Endothelial cell of umbilical vein (primary cell): ENCODE results near the gene HDAC10. TPM values are rescaled to one million over a fixed set of nuclear protein-coding genes. Genes with fewer than 3 reads are reported as not detected.

ENCODE experiments used
- BruUV-seq: library from RNA; stranded (reverse); fragments of 400-500 nt; replicated peaks from 2 replicates; lab custom pipeline; 2021; lab: Mats Ljungman, UMichigan
- CTCF ChIA-PET: fragments of 300-600, 350-600 bp; sonication (Branson Sonifier 250); formaldehyde crosslinking; loops from one replicate; lab custom pipeline; 2021; ENCODE audit warnings: antibody characterized with exemption, inconsistent platforms; lab: Charles Lee
- POLR2A ChIA-PET: fragments of 300-600, 350-600 bp; sonication (Branson Sonifier 250); formaldehyde crosslinking; loops from one replicate; lab custom pipeline; 2021; ENCODE audit warnings: antibody characterized with exemption, inconsistent platforms; lab: Charles Lee
- DNase-seq: peaks from one replicate; pipeline ENCODE4 v3.0.0-alpha.2; 2011; ENCODE audit warnings: low read depth, low spot score
- FAIRE-seq: peaks from 2 replicates; lab custom pipeline; 2011; peaks lifted over from hg19 to GRCh38; lab: Jason Lieb, UNC
- H2AFZ ChIP-seq: 2 replicates; pipeline ENCODE4 v1.6.0; 2012; ENCODE audit warnings: low read depth, low read length, control low read depth, inconsistent platforms
- H3K27ac ChIP-seq: 2 replicates; pipeline ENCODE4 v1.5.1; 2011; ENCODE audit warnings: low read depth, mild to moderate bottlenecking, control low read depth, low read length, moderate library complexity; ENCODE audit not compliant: insufficient read depth
- H3K27me3 ChIP-seq, 2 experiments: 2 replicates each; pipeline versions ENCODE4 v1.6.0 to v1.6.1; 2011; ENCODE audit warnings: low read length in 2 of 2, mixed read lengths in 1 of 2; ENCODE audit not compliant: control insufficient read depth in 2 of 2, insufficient read depth in 2 of 2
- H3K36me3 ChIP-seq, 2 experiments: 2 replicates in 1 of 2; 3 replicates in 1 of 2; pipeline ENCODE4 v1.5.1; 2011; ENCODE audit warnings: low read length in 2 of 2, mild to moderate bottlenecking in 1 of 2, moderate library complexity in 1 of 2; ENCODE audit not compliant: control insufficient read depth in 2 of 2, insufficient read depth in 2 of 2; ENCODE audit errors: extremely low read depth in 1 of 2
- H3K4me1 ChIP-seq: 3 replicates; pipeline ENCODE4 v1.5.1; 2011; ENCODE audit warnings: mild to moderate bottlenecking, low read length; ENCODE audit not compliant: control insufficient read depth, insufficient read depth; ENCODE audit errors: extremely low read depth
- H3K4me2 ChIP-seq: 2 replicates; pipeline ENCODE4 v1.6.1; 2011; ENCODE audit warnings: low read length, control low read depth, mixed read lengths; ENCODE audit not compliant: insufficient read depth
- H3K4me3 ChIP-seq, 3 experiments: fragments of 200-600 bp in 1 of 3; sonication (generic), shearing (Covaris generic) in 1 of 3; replicated peaks in 1 of 3; 2 replicates each; pipeline ENCODE4 v1.5.1; 2011 to 2016; ENCODE audit warnings: control low read depth in 3 of 3, low read length in 3 of 3, mild to moderate bottlenecking in 2 of 3, inconsistent platforms in 1 of 3, low read depth in 1 of 3, moderate library complexity in 1 of 3; ENCODE audit not compliant: insufficient read depth in 1 of 3
- H3K79me2 ChIP-seq: 2 replicates; pipeline ENCODE4 v1.6.0; 2012; ENCODE audit warnings: low read length, inconsistent platforms; ENCODE audit not compliant: control insufficient read depth, insufficient read depth
- H3K9ac ChIP-seq: replicated peaks from 2 replicates; pipeline ENCODE3; 2011; ENCODE audit warnings: low read length, control low read depth; ENCODE audit not compliant: insufficient read depth; ENCODE audit errors: extremely low read depth
- H3K9me1 ChIP-seq: replicated peaks from 3 replicates; pipeline ENCODE4 v1.6.0; 2011; ENCODE audit warnings: mild to moderate bottlenecking, low read length; ENCODE audit not compliant: control insufficient read depth, insufficient read depth; ENCODE audit errors: extremely low read depth
- H3K9me3 ChIP-seq: replicated peaks from 2 replicates; pipeline ENCODE4 v1.5.1; 2012; ENCODE audit warnings: low read length, inconsistent platforms; ENCODE audit not compliant: control insufficient read depth, insufficient read depth
- H4K20me1 ChIP-seq: replicated peaks from 2 replicates; pipeline ENCODE3; 2011; ENCODE audit warnings: mild to moderate bottlenecking, low read length; ENCODE audit not compliant: control insufficient read depth, insufficient read depth; ENCODE audit errors: extremely low read depth
- EZH2 ChIP-seq: IDR thresholded peaks from 2 replicates; pipeline ENCODE4 v1.6.1; 2012; ENCODE audit warnings: borderline replicate concordance, low read depth, mild to moderate bottlenecking, moderate library complexity, low read length, inconsistent platforms; ENCODE audit not compliant: severe bottlenecking
- FOS ChIP-seq: IDR thresholded peaks from 2 replicates; pipeline ENCODE4 v1.6.1; 2011; ENCODE audit warnings: mild to moderate bottlenecking, low read length, moderate library complexity, borderline replicate concordance; ENCODE audit not compliant: insufficient read depth
- GATA2 ChIP-seq: IDR thresholded peaks from 2 replicates; pipeline ENCODE4 v1.7.0; 2011; ENCODE audit warnings: low read depth, mild to moderate bottlenecking, moderate library complexity, mixed read lengths, low read length; ENCODE audit not compliant: insufficient read length, insufficient read depth
- JUN ChIP-seq: IDR thresholded peaks from 2 replicates; pipeline ENCODE4 v1.6.1; 2011; ENCODE audit warnings: borderline replicate concordance, low read depth; ENCODE audit not compliant: insufficient read length, insufficient read depth
- MYC ChIP-seq: IDR thresholded peaks from one replicate; pipeline ENCODE4 v1.6.1; 2011; ENCODE audit warnings: mild to moderate bottlenecking, low read depth, low read length
- POLR2A ChIP-seq: IDR thresholded peaks from 2 replicates; pipeline ENCODE4 v1.6.1; 2012; ENCODE audit warnings: low read depth, mild to moderate bottlenecking, control low read depth, low read length
- POLR2AphosphoS5 ChIP-seq: IDR thresholded peaks from 2 replicates; pipeline ENCODE4 v1.6.1; 2012; ENCODE audit warnings: low read depth, mild to moderate bottlenecking, control low read depth, low read length, moderate library complexity; ENCODE audit not compliant: insufficient read depth
- dilution Hi-C: fragments of 300-500 bp; cut with MboI; formaldehyde crosslinking; loops from one replicate; pipeline ENCODE4 v1.15.0; 2019; ENCODE audit warnings: low sequenced_read_pairs; ENCODE audit not compliant: extremely low pct_ligation_motif_present
- intact Hi-C: fragments of 100-400 bp; cut with micrococcal nuclease; formaldehyde crosslinking; loops from one replicate; pipeline ENCODE4 v1.10.0; 2022
- polyA plus RNA-seq, 4 experiments: library from polyadenylated mRNA; depleted of rRNA in 3 of 4; stranded (reverse) in 3 of 4; unstranded in 1 of 4; fragments of >200 nt; gene quantifications; 2 replicates each; pipeline versions ENCODE4 v1.2.1 to v1.2.3, GENCODE V29; 2011 to 2012; ENCODE audit warnings: missing spikeins in 1 of 4
- total RNA-seq: library from RNA; stranded (reverse); gene quantifications from 2 replicates; pipeline ENCODE4 v1.2.3, GENCODE V29; 2021
- TF ChIP-seq, protein P1 (sequence below): IDR thresholded peaks from 2 replicates; pipeline ENCODE4 v1.6.1; 2011; ENCODE audit not compliant: insufficient read depth, insufficient read length
- TF ChIP-seq, protein P2 (sequence below), 2 donors: IDR thresholded peaks; 1 replicate in 1 of 2; 2 replicates in 1 of 2; pipeline ENCODE4 v1.5.1; 2011; ENCODE audit warnings: low read length in 2 of 2, mild to moderate bottlenecking in 2 of 2, moderate library complexity in 2 of 2, control low read depth in 1 of 2, inconsistent platforms in 1 of 2, low read depth in 1 of 2; ENCODE audit not compliant: insufficient read depth in 1 of 2; ENCODE audit errors: extremely low read depth in 1 of 2

The HDAC10 gene
- total and polyA plus RNA-seq, 2 donors (not counting 3 experiments of a cell fraction or from before 2014, with no cell fraction given), result 32.6 to 47.0 TPM

DNA sequence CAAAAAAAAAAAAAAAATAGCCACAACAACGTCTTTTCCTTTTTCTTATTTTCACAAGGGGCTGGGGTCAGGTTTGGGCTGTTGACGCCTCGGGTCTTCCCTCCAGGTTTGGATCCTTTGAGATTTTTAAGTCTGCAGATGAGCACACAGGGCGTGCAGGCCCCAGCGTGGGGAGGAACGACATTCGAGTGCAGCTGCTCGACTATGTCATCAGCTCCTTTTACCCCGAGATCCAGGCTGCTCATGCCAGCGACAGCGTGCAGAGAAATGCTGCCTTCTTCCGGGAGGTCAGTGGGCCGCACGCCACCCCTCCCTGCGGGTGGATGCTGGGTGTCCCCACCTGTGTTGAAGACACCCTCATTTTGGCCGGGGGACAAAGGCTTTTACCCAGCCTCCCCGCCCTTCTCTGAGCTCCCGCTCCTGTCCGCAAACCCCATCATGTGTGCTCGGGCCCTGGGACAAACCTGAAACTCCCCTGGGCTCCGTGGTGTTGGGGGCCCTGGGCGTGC is 42.6 kb downstream of the HDAC10 start:
- no TSS peak for BruUV-seq
- peaks cover 15% of the 10 kb centered on the region for H3K79me2 ChIP-seq

More for the DNA sequence above, 42.6 kb downstream of the HDAC10 start:
- Histone ChIP-seq H3K4me3 (no peak overlapping the region), H3K9me3 (no peaks in the 10 kb centered on the region), H2AFZ (no peak overlapping the region), H3K4me1 (peaks cover 13% of the 10 kb centered on the region), H3K4me2 (no peak overlapping the region), H3K9me1 (no peaks in the 10 kb centered on the region), H3K36me3 (peaks cover 8 to 19% of the 10 kb centered on the region in 2 experiments), H3K27ac (no peak overlapping the region), H4K20me1 (no peaks in the 10 kb centered on the region), H3K27me3 (no peaks in the 10 kb centered on the region), H3K9ac (no peak overlapping the region)
- intact Hi-C loops (loop anchor here (10.0 kb wide), 1 partner anchor 234 kb away; no protein-coding TSS in a partner anchor), dilution Hi-C loops (no loop called here)
- TF ChIP-seq JUN (no peak), FOS (no peak), GATA2 (no peak), EZH2 (no peak), POLR2A (no peak), POLR2AphosphoS5 (no peak), MYC (no peak)
- TF ChIP-seq, protein P1, sequence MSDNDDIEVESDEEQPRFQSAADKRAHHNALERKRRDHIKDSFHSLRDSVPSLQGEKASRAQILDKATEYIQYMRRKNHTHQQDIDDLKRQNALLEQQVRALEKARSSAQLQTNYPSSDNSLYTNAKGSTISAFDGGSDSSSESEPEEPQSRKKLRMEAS, result no peak
- TF ChIP-seq, protein P2, sequence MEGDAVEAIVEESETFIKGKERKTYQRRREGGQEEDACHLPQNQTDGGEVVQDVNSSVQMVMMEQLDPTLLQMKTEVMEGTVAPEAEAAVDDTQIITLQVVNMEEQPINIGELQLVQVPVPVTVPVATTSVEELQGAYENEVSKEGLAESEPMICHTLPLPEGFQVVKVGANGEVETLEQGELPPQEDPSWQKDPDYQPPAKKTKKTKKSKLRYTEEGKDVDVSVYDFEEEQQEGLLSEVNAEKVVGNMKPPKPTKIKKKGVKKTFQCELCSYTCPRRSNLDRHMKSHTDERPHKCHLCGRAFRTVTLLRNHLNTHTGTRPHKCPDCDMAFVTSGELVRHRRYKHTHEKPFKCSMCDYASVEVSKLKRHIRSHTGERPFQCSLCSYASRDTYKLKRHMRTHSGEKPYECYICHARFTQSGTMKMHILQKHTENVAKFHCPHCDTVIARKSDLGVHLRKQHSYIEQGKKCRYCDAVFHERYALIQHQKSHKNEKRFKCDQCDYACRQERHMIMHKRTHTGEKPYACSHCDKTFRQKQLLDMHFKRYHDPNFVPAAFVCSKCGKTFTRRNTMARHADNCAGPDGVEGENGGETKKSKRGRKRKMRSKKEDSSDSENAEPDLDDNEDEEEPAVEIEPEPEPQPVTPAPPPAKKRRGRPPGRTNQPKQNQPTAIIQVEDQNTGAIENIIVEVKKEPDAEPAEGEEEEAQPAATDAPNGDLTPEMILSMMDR (IDR thresholded peaks at IDR 0.05; ENCODE audit: extremely low read depth in 1 of 2, insufficient read depth in 1 of 2, low read depth in 1 of 2, low read length in 2 of 2), result no peak
- ChIA-PET CTCF (interaction anchor here (0.6 to 1.7 kb wide), 8 partner anchors 14 to 278 kb away, joined by 3 to 13 read pairs (median 4); no protein-coding TSS in a partner anchor), POLR2A (no interaction called here)
- FAIRE-seq (no peak), DNase-seq (no peak)
